Measurements from ENCODE around the gene LIAS. TPM values are rescaled to one million over a fixed set of nuclear protein-coding genes. Genes with fewer than 3 reads are reported as not detected.
"Not testable (repeated sequence)": the region's sequence is repeated elsewhere in the genome, so short reads cannot be mapped to it uniquely, and the experiment has no call there.

Gene LIAS
- 10 to 100 TPM; 16.0 to 32.4 (median 27.0) TPM for total RNA-seq
- polyA plus RNA-seq, result 10 to 100 TPM; 12.7 to 17.0 TPM
- long read RNA-seq, donor 1, full-length matches to known transcripts, result 18 of 21 reads
- long read RNA-seq, donor 1, partial matches to known transcripts, result 2 of 21 reads
- long read RNA-seq, donor 1, other reads (novel, unspliced or antisense), result 1 of 21 reads
- long read RNA-seq, donor 2, full-length matches to known transcripts, result 19 of 26 reads
- long read RNA-seq, donor 2, partial matches to known transcripts, result 4 of 26 reads
- long read RNA-seq, donor 2, other reads (novel, unspliced or antisense), result 3 of 26 reads
- long read RNA-seq, donor 3, full-length matches to known transcripts, result 51 of 53 reads
- long read RNA-seq, donor 3, partial matches to known transcripts, result 0 of 53 reads
- long read RNA-seq, donor 3, other reads (novel, unspliced or antisense), result 2 of 53 reads

DNA sequence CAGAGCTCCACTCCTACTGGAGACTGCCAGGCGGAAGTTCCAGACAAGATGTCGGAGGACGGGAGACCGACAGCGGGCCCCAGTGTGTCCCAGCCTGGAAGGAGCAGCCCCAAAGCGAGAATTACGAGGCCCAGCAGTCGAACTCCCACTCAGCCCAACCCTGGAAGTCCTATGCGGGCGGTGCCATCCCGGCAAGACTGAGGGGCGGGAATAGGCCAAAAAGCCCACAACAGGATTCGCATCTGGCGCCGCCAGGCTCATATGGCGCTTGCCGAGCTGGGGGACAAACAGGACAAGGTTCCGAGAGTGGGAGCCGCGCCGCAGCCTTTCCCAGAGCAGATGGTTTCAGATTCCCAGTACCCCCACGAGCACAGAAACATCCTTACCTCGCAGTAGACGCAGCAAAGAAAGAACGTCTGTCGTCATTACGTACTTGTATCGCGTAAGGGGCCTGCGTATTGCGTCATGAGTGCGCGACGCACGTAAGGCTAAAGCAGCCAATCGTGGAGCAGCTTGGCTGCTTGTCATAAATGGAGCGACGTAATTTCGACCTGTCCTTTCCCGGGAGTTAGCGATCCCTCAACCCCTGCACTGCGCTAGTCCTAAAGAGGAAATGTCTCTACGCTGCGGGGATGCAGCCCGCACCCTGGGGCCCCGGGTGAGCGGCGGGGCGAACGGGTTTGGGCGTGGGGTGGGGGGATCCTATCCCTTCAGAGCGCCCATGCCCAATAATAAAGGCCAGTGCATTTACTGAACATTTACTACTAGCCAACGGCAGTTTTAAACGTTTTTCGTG lies at the start of gene LIAS, which contains the start of gene RPL9:
TSS of gene LIAS (plus strand) at position 552 of the 796 bp plus-strand sequence. CDS start at position 614, 62 bp downstream.
TSS of gene RPL9 (minus strand) at position 418 of the 796 bp plus-strand sequence. CDS start 483 bp downstream, outside the sequence.
- H3K9me3 ChIP-seq, result no peaks in the 10 kb centered on the region
- peak within 1 kb of the TSS; percentile 73 to 98 (median 80) for H3K4me3 ChIP-seq
- DNase-seq (peak; percentile 94 to 96), ATAC-seq (peak; percentile 95 to 98 (median 97))
- TF ChIP-seq, protein P1, sequence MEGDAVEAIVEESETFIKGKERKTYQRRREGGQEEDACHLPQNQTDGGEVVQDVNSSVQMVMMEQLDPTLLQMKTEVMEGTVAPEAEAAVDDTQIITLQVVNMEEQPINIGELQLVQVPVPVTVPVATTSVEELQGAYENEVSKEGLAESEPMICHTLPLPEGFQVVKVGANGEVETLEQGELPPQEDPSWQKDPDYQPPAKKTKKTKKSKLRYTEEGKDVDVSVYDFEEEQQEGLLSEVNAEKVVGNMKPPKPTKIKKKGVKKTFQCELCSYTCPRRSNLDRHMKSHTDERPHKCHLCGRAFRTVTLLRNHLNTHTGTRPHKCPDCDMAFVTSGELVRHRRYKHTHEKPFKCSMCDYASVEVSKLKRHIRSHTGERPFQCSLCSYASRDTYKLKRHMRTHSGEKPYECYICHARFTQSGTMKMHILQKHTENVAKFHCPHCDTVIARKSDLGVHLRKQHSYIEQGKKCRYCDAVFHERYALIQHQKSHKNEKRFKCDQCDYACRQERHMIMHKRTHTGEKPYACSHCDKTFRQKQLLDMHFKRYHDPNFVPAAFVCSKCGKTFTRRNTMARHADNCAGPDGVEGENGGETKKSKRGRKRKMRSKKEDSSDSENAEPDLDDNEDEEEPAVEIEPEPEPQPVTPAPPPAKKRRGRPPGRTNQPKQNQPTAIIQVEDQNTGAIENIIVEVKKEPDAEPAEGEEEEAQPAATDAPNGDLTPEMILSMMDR (IDR thresholded peaks at IDR 0.05), result no peak
- peak within 1 kb of the TSS; percentile 71 to 98 (median 93) for H3K27ac ChIP-seq
- peaks cover 0 to 72% (median 45%) of the 10 kb centered on the region in 9 donors for H3K36me3 ChIP-seq
- WGBS, 2 donors, result 0 to 1% methylated on average over 55 of the region's 55 CpGs
- H3K27me3 ChIP-seq, result no peaks in the 10 kb centered on the region
- intact Hi-C loops (cut with DNase I), result loop anchor here in 4 of 10 donors (5.0 to 10.0 kb wide), 2 partner anchors 179 to 554 kb away; partner anchors contain the start of gene SMIM14 (in 3 of the 4)
- peaks cover 5 to 43% (median 33%) of the 10 kb centered on the region in 9 donors for H3K4me1 ChIP-seq

GRCh38 chr4:39410415-39410814 lies 48.4 kb upstream of the LIAS start:
- Histone ChIP-seq H3K27ac (no peak overlapping the region), H3K36me3 (no peaks in the 10 kb centered on the region), H3K4me1 (no peaks in the 10 kb centered on the region), H3K9me3 (no peaks in the 10 kb centered on the region), H3K4me3 (no peak overlapping the region), H3K27me3 (peaks cover 0 to 15% (median 0%) of the 10 kb centered on the region in 7 donors)
- ATAC-seq (no peak), DNase-seq (no peak)
- TF ChIP-seq, protein P1 (IDR thresholded peaks at IDR 0.05), result peak in 3 of 9 donors; percentile 23 to 32 (median 28)
- intact Hi-C loops (cut with DNase I), result no loop called here
- 48 to 54% methylated on average over 5 of the region's 5 CpGs for WGBS, 2 donors

DNA sequence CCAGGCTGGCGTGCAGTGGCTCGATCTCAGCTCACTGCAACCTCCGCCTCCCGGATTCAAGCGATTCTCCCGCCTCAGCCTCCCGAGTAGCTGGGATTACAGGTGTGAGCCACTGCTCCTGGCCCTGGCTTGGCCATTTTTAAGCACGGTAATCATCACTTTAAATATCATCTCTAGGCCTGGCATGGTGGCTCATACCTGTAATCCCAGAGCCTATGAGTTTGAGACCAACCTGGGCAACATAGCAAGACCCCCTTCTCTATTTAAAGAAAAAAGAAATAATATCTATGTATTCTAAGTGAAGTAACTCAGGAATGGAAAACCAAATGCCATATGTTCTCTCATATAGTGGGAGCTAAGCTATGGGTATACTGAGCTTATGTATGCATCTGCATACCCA lies 47.3 kb upstream of the LIAS start:
- DNase-seq; H3K36me3 ChIP-seq; H3K27me3 ChIP-seq; H3K4me3 ChIP-seq; intact Hi-C loops (cut with DNase I); H3K9me3 ChIP-seq; H3K27ac ChIP-seq; H3K4me1 ChIP-seq; ATAC-seq: not testable (repeated sequence)
- 89 to 97% methylated on average over 8 of the region's 8 CpGs for WGBS, 2 donors

- WGBS, 2 donors, result 70 to 74% methylated on average over 2 of the region's 2 CpGs
- Histone ChIP-seq H3K4me3 (no peak overlapping the region), H3K4me1 (no peaks in the 10 kb centered on the region), H3K27ac (no peak overlapping the region), H3K9me3 (no peaks in the 10 kb centered on the region), H3K36me3 (no peaks in the 10 kb centered on the region), H3K27me3 (peaks cover 0 to 3% (median 0%) of the 10 kb centered on the region in 7 donors)
- intact Hi-C loops (cut with DNase I), result no loop called here
- TF ChIP-seq, protein P1 (IDR thresholded peaks at IDR 0.05), result no peak
- ATAC-seq (no peak), DNase-seq (no peak)
These were observed 43.1 kb upstream of the LIAS start for GRCh38 chr4:39415678-39416283.

Data from heart right ventricle (tissue), 16 donors.